Stromal cell of bone marrow (primary cell): Measurements from ENCODE around the gene CHD5.

Experiments used
- DNase-seq: peaks from one replicate; pipeline ENCODE4 v3.0.0-alpha.2; 2012; ENCODE audit warnings: low read depth

Gene CHD5

GRCh38 chr1:6200188-6200809 lies 20.2 kb upstream of the CHD5 start:
- DNase-seq = no peak

- DNase-seq = peak; percentile 99
These were observed 19.4 kb upstream of the CHD5 start, which contains the start of gene RPL22 for GRCh38 chr1:6199298-6200187. TSS of gene RPL22 (minus strand) at chr1:6199595. CDS start at chr1:6199573, 22 bp downstream.

- no peak for DNase-seq
These were observed 18.7 kb upstream of the CHD5 start for GRCh38 chr1:6198646-6199297.

GRCh38 chr1:6197746-6198427 lies 17.8 kb upstream of the CHD5 start:
- DNase-seq = no peak

GRCh38 chr1:6191968-6192367 lies 11.8 kb upstream of the CHD5 start:
- no peak for DNase-seq

GRCh38 chr1:6188466-6188865 lies 8.3 kb upstream of the CHD5 start:
- no peak for DNase-seq

- no peak for DNase-seq
These were observed 5.7 kb upstream of the CHD5 start for GRCh38 chr1:6185635-6186382.

- no peak for DNase-seq
These were observed 5.0 kb upstream of the CHD5 start for GRCh38 chr1:6185151-6185550.

- DNase-seq = no peak
These were observed 4.1 kb upstream of the CHD5 start for GRCh38 chr1:6184083-6184783.

- no peak for DNase-seq
These were observed 3.4 kb upstream of the CHD5 start for GRCh38 chr1:6183520-6183989.

GRCh38 chr1:6181347-6181770 lies 1.2 kb upstream of the CHD5 start:
- DNase-seq = no peak

GRCh38 chr1:6180707-6181311 lies 688 bp upstream of the CHD5 start:
- no peak for DNase-seq

GRCh38 chr1:6179564-6180175 lies 451 bp downstream of the CHD5 start:
- no peak for DNase-seq

GRCh38 chr1:6178751-6179563 lies 1.2 kb downstream of the CHD5 start:
- no peak for DNase-seq

- DNase-seq = no peak
These were observed 2.3 kb downstream of the CHD5 start for GRCh38 chr1:6177681-6178380.

GRCh38 chr1:6176779-6177178 lies 3.3 kb downstream of the CHD5 start:
- DNase-seq = no peak

GRCh38 chr1:6175411-6175828 lies 4.7 kb downstream of the CHD5 start:
- DNase-seq = no peak
